NT2/D1 (cell line): ENCODE measurements around the gene BACE1-AS.

ENCODE experiments used
- YY1 ChIP-seq: IDR thresholded peaks from 2 replicates; pipeline ENCODE4 v1.6.1; 2011; ENCODE audit not compliant: insufficient read length, insufficient read depth
- ZNF274 ChIP-seq: IDR thresholded peaks from 2 replicates; pipeline ENCODE4 v1.6.1; 2011; ENCODE audit warnings: mild to moderate bottlenecking, low read depth, low read length

DNA sequence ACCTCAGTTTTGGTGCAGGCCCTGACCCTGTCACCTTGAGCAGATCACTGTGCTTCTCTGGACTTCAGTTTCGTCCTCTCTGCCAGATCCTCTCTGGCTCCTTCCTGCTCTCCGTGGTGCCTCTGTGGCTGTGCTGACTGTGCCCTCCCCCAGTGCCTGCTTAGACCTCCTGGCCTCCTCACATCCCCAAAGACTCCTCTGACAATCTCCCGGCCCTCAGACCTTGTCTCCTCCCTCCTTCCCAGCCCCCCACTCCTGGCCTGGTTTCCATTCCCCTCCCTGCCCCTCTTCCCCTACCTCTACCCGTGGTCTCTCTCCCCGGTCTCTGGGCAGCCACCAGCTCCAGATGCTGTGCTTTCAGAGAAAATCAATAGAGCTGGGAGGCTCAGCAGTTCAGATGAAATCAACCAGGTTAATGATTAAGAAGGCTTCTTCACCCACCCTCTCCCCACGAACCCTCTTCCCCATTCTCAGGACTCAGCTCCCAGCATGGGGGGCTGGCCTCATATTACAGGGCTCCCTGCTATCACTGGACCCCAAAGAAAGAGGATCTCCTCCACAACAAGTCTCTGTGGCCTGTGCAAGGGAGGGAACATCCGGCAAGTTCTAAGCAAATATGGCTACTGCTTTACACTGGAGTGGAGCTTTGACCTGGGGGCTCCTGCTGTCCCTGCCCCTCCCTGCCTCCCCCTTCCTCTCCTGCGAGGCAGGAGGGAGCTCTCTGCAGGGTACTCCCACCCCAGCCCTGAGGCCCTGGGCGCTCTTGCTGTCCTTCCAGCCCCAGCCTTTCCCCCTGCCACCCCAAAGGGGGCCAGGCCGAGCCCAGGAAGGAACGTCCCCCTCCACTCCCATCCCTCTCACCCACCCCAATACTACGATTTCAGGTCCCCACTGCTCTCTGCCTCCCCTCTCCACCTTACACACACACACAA lies 8.5 kb downstream of the BACE1-AS start:
- TF ChIP-seq ZNF274: no peak
- TF ChIP-seq YY1: peak; percentile 12
